ENCODE results near the gene PIGR.
A peak's percentile ranks its signal among the peaks of the same experiment; 100 is the strongest.

PIGR gene

GRCh38 chr1:206963119-206963712, 16.9 kb upstream of the PIGR start:
- DNase-seq (ENCODE audit: low read depth in 2 of 2), result peak in 1 of 2 donors; percentile 25
- no peak overlapping the region for H3K4me3 ChIP-seq (replicated peaks in 1 of 2; ENCODE audit: low read depth in 2 of 2, low read length in 2 of 2)
- no peak for TF ChIP-seq CTCF (IDR thresholded peaks at IDR 0.05; ENCODE audit: low read depth, low read length)

GRCh38 chr1:206962272-206962671, 16.0 kb upstream of the PIGR start:
- no peak overlapping the region for H3K4me3 ChIP-seq (replicated peaks in 1 of 2; ENCODE audit: low read depth in 2 of 2, low read length in 2 of 2)
- no peak for TF ChIP-seq CTCF (IDR thresholded peaks at IDR 0.05; ENCODE audit: low read depth, low read length)
- no peak for DNase-seq (ENCODE audit: low read depth in 2 of 2)

GRCh38 chr1:206961668-206962067, 15.4 kb upstream of the PIGR start:
- no peak for DNase-seq (ENCODE audit: low read depth in 2 of 2)
- TF ChIP-seq CTCF (IDR thresholded peaks at IDR 0.05; ENCODE audit: low read depth, low read length), result no peak
- no peak overlapping the region for H3K4me3 ChIP-seq (replicated peaks in 1 of 2; ENCODE audit: low read depth in 2 of 2, low read length in 2 of 2)

- DNase-seq (ENCODE audit: low read depth in 2 of 2), result no peak
- no peak overlapping the region for H3K4me3 ChIP-seq (replicated peaks in 1 of 2; ENCODE audit: low read depth in 2 of 2, low read length in 2 of 2)
- TF ChIP-seq CTCF (IDR thresholded peaks at IDR 0.05; ENCODE audit: low read depth, low read length), result no peak
These were observed 14.6 kb upstream of the PIGR start for GRCh38 chr1:206960676-206961386.

GRCh38 chr1:206958144-206958543, 11.9 kb upstream of the PIGR start:
- DNase-seq (ENCODE audit: low read depth in 2 of 2), result no peak
- H3K4me3 ChIP-seq (replicated peaks in 1 of 2; ENCODE audit: low read depth in 2 of 2, low read length in 2 of 2), result no peak overlapping the region
- TF ChIP-seq CTCF (IDR thresholded peaks at IDR 0.05; ENCODE audit: low read depth, low read length), result no peak

GRCh38 chr1:206957639-206958038, 11.4 kb upstream of the PIGR start:
- no peak for DNase-seq (ENCODE audit: low read depth in 2 of 2)
- H3K4me3 ChIP-seq (replicated peaks in 1 of 2; ENCODE audit: low read depth in 2 of 2, low read length in 2 of 2), result no peak overlapping the region
- TF ChIP-seq CTCF (IDR thresholded peaks at IDR 0.05; ENCODE audit: low read depth, low read length), result no peak

All from cardiac fibroblast (primary cell).